Fibroblast of pulmonary artery (primary cell): Measurements from ENCODE around the gene CHIC2.
"Not testable (repeated sequence)": the region's sequence is repeated elsewhere in the genome, so short reads cannot be mapped to it uniquely, and the experiment has no call there.

Experiments
- DNase-seq: peaks from one replicate; pipeline ENCODE4 v3.0.0-alpha.2; 2010; ENCODE audit warnings: low read depth
- H3K4me3 ChIP-seq: replicated peaks from 2 replicates; pipeline ENCODE4 v1.5.1; 2011; ENCODE audit warnings: low read depth, mild to moderate bottlenecking, control low read depth, low read length, moderate library complexity
- TF ChIP-seq, protein P1 (sequence below): IDR thresholded peaks from 2 replicates; pipeline ENCODE4 v1.5.1; 2011; ENCODE audit warnings: mild to moderate bottlenecking, control low read depth, low read length, inconsistent platforms; ENCODE audit errors: missing control alignments

Gene CHIC2

GRCh38 chr4:54041933-54042332, 22.5 kb downstream of the CHIC2 start:
- DNase-seq = no peak
- TF ChIP-seq, protein P1, sequence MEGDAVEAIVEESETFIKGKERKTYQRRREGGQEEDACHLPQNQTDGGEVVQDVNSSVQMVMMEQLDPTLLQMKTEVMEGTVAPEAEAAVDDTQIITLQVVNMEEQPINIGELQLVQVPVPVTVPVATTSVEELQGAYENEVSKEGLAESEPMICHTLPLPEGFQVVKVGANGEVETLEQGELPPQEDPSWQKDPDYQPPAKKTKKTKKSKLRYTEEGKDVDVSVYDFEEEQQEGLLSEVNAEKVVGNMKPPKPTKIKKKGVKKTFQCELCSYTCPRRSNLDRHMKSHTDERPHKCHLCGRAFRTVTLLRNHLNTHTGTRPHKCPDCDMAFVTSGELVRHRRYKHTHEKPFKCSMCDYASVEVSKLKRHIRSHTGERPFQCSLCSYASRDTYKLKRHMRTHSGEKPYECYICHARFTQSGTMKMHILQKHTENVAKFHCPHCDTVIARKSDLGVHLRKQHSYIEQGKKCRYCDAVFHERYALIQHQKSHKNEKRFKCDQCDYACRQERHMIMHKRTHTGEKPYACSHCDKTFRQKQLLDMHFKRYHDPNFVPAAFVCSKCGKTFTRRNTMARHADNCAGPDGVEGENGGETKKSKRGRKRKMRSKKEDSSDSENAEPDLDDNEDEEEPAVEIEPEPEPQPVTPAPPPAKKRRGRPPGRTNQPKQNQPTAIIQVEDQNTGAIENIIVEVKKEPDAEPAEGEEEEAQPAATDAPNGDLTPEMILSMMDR = no peak
- H3K4me3 ChIP-seq = no peak overlapping the region

DNA sequence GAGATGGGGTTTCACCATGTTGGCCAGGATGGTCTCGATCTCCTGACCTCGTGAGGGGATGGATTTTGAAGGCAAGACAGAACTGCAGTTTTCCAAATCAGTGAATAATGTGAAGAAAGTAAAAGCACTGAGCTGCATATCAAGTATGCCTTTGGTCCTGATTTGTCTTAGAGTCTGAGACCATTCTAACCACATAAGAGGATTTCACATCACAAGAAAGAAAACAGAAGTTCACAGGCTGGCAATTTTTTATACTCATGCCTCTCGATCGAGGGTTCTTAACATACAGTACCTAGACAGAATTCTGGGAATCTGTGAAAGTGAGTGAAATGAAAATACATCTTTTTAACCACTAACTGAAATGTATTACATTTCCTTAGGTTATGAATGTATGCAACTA, 23.3 kb downstream of the CHIC2 start:
- no peak overlapping the region for H3K4me3 ChIP-seq
- DNase-seq = no peak
- TF ChIP-seq, protein P1 = no peak

GRCh38 chr4:54038056-54038455, 26.3 kb downstream of the CHIC2 start:
- TF ChIP-seq, protein P1 = no peak
- no peak overlapping the region for H3K4me3 ChIP-seq
- no peak for DNase-seq

GRCh38 chr4:54036184-54036583, 28.2 kb downstream of the CHIC2 start:
- no peak overlapping the region for H3K4me3 ChIP-seq
- no peak for DNase-seq
- TF ChIP-seq, protein P1 = no peak

GRCh38 chr4:54032558-54033135, 31.8 kb downstream of the CHIC2 start:
- DNase-seq = no peak
- TF ChIP-seq, protein P1 = no peak
- no peak overlapping the region for H3K4me3 ChIP-seq

GRCh38 chr4:54027311-54027710, 37.1 kb downstream of the CHIC2 start:
- TF ChIP-seq, protein P1 = no peak
- no peak overlapping the region for H3K4me3 ChIP-seq
- DNase-seq = no peak

- no peak for DNase-seq
- TF ChIP-seq, protein P1 = no peak
- no peak overlapping the region for H3K4me3 ChIP-seq
Measured at GRCh38 chr4:54025582-54025981, 38.8 kb downstream of the CHIC2 start.

GRCh38 chr4:54023019-54023418, 41.4 kb downstream of the CHIC2 start:
- H3K4me3 ChIP-seq, DNase-seq: not testable (repeated sequence)
